HepG2 (cell line): ENCODE measurements around the gene GSTM4. TPM values are rescaled to one million over a fixed set of nuclear protein-coding genes. Genes with fewer than 3 reads are reported as not detected.

Experiments
- ARHGAP35 ChIP-seq: sonication (generic); formaldehyde crosslinking; IDR thresholded peaks from 2 replicates; pipeline ENCODE4 v1.9.0; 2022; ENCODE audit warnings: mild to moderate bottlenecking, inconsistent platforms, moderate library complexity, missing genetic modification reagents, borderline replicate concordance
- CBX5 ChIP-seq: sonication (generic); formaldehyde crosslinking; IDR thresholded peaks from 2 replicates; pipeline ENCODE4 v1.4.0; 2020; ENCODE audit warnings: missing genetic modification reagents, borderline replicate concordance
- CHD2 ChIP-seq: IDR thresholded peaks from 2 replicates; pipeline ENCODE4 v1.6.1; 2011; ENCODE audit warnings: low read depth, low read length, improper control_type of control experiment
- FLYWCH1 ChIP-seq: sonication (generic); formaldehyde crosslinking; IDR thresholded peaks from 2 replicates; pipeline ENCODE4 v1.8.1; 2023; ENCODE audit warnings: mild to moderate bottlenecking, missing genetic modification reagents
- HDAC6 ChIP-seq: fragments of 200-600 bp; sonication (generic); IDR thresholded peaks from 2 replicates; pipeline ENCODE4 v1.7.0; 2017; ENCODE audit warnings: mild to moderate bottlenecking, antibody characterized with exemption, low read length, low read depth
- MTA3 ChIP-seq: sonication (generic); formaldehyde crosslinking; IDR thresholded peaks from 2 replicates; pipeline ENCODE4 v1.4.0; 2020; ENCODE audit warnings: missing genetic modification reagents
- NFKBIZ ChIP-seq: IDR thresholded peaks from 2 replicates; pipeline ENCODE4 v1.6.1; 2018; ENCODE audit warnings: missing genetic modification reagents, missing compliant biosample characterization
- NR2F6 ChIP-seq, 2 experiments: IDR thresholded peaks; 2 replicates each; pipeline ENCODE4 v1.6.1; 2016; ENCODE audit warnings: antibody characterized with exemption in 1 of 2, mild to moderate bottlenecking in 1 of 2
- PHF21A ChIP-seq: sonication (generic); formaldehyde crosslinking; IDR thresholded peaks from 2 replicates; pipeline ENCODE4 v1.5.0; 2020; ENCODE audit warnings: mild to moderate bottlenecking, missing genetic modification reagents
- SMAD1 ChIP-seq: sonication (generic); formaldehyde crosslinking; IDR thresholded peaks from 2 replicates; pipeline ENCODE4 v1.4.0; 2020; ENCODE audit warnings: missing genetic modification reagents, low read depth, mild to moderate bottlenecking, borderline replicate concordance
- ZNF543 ChIP-seq: sonication (generic); formaldehyde crosslinking; IDR thresholded peaks from 2 replicates; pipeline ENCODE4 v1.4.0; 2020; ENCODE audit warnings: mild to moderate bottlenecking, missing genetic modification reagents
- ZNF549 ChIP-seq: sonication (generic); formaldehyde crosslinking; IDR thresholded peaks from 2 replicates; pipeline ENCODE4 v1.5.0; 2020; ENCODE audit warnings: missing genetic modification reagents
- ZNF552 ChIP-seq: sonication (generic); formaldehyde crosslinking; IDR thresholded peaks from 2 replicates; pipeline ENCODE4 v1.9.0; 2022; ENCODE audit warnings: missing genetic modification reagents, mild to moderate bottlenecking, borderline replicate concordance
- ZNF747 ChIP-seq: sonication (generic); formaldehyde crosslinking; IDR thresholded peaks from 2 replicates; pipeline ENCODE4 v1.8.1; 2023; ENCODE audit warnings: missing genetic modification reagents, mild to moderate bottlenecking, borderline replicate concordance
- ZNF850 ChIP-seq: sonication (generic); formaldehyde crosslinking; conservative IDR thresholded peaks from 2 replicates; pipeline ENCODE4 v1.9.0; 2021; ENCODE audit warnings: mild to moderate bottlenecking, missing genetic modification reagents
- polyA plus RNA-seq, 8 experiments: library from polyadenylated mRNA; depleted of rRNA in 3 of 8; stranded (reverse) in 7 of 8; unstranded in 1 of 8; fragments of >200 nt; fragmentation: Illumina TruSeq in 4 of 8; extraction: Trizol in 4 of 8; gene quantifications; 2 replicates each; pipeline versions ENCODE4 v1.2.1 to v1.2.3, GENCODE V29; 2011 to 2016; ENCODE audit warnings: low read depth in 4 of 8, missing spikeins in 1 of 8, mixed read lengths in 1 of 8; ENCODE audit not compliant: insufficient read depth in 1 of 8
- total RNA-seq, 5 experiments: library from RNA; depleted of rRNA; stranded (reverse); fragments of >200 nt; fragmentation: Illumina TruSeq; extraction: Trizol; gene quantifications; 2 replicates each; pipeline ENCODE4 v1.2.3, GENCODE V29; 2016; ENCODE audit warnings: low read depth in 1 of 5
- TF ChIP-seq, protein P1 (sequence below): IDR thresholded peaks from 2 replicates; pipeline ENCODE4 v1.6.1; 2016; ENCODE audit warnings: low read depth, missing genetic modification reagents, missing compliant biosample characterization
- TF ChIP-seq, protein P2 (sequence below), 2 experiments: IDR thresholded peaks; 2 replicates each; pipeline ENCODE4 v1.6.1; 2011 to 2012; ENCODE audit warnings: low read length in 2 of 2, borderline replicate concordance in 1 of 2, low read depth in 1 of 2, mild to moderate bottlenecking in 1 of 2, moderate library complexity in 1 of 2

The GSTM4 gene
- total and polyA plus RNA-seq, 2 of the 13 experiments (the other 11 are each of a cell fraction or from before 2014, with no cell fraction given): 25.3 to 40.8 TPM

DNA sequence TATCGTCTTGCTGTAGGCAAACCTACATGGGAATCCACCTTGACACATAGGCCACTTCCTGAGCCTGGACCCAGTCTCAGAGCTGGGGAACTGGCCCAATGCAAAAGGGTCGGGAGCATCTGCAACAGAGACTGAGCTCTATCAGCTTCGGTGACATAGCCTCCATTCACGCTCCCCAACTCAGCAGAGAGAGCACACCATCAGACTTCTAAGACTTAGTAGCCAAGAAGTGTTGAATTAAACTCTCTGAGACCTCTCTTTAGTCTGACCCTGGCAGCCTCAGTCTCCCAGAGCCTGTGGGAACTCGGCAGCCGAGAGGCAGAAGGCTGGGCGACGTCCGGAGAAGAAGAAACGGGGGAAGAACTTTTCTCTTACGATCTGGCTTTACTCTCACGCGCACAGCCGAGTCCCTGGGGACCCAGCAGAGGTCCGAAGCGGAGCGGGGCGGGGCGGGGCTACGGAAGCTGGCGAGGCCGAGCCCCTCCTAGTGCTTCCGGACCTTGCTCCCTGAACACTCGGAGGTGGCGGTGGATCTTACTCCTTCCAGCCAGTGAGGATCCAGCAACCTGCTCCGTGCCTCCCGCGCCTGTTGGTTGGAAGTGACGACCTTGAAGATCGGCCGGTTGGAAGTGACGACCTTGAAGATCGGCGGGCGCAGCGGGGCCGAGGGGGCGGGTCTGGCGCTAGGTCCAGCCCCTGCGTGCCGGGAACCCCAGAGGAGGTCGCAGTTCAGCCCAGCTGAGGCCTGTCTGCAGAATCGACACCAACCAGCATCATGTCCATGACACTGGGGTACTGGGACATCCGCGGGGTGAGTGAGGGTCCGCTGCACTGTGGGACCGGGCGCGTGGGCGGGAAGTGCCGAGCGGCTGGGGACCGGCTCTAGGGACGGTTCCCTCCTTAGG lies at the start of gene GSTM4 (continued):
- TF ChIP-seq ZNF549 (CRISPR knock-in tag): no peak
- TF ChIP-seq NFKBIZ (CRISPR knock-in tag): no peak
- no peak for TF ChIP-seq ARHGAP35 (CRISPR knock-in tag)
- TF ChIP-seq FLYWCH1 (CRISPR knock-in tag): no peak
- TF ChIP-seq NR2F6 (IDR thresholded peaks at IDR 0.05): no peak
- TF ChIP-seq NR2F6 (CRISPR knock-in tag; IDR thresholded peaks at IDR 0.05): no peak; the same call in 1 of the 2 replicates
- TF ChIP-seq, protein P1, sequence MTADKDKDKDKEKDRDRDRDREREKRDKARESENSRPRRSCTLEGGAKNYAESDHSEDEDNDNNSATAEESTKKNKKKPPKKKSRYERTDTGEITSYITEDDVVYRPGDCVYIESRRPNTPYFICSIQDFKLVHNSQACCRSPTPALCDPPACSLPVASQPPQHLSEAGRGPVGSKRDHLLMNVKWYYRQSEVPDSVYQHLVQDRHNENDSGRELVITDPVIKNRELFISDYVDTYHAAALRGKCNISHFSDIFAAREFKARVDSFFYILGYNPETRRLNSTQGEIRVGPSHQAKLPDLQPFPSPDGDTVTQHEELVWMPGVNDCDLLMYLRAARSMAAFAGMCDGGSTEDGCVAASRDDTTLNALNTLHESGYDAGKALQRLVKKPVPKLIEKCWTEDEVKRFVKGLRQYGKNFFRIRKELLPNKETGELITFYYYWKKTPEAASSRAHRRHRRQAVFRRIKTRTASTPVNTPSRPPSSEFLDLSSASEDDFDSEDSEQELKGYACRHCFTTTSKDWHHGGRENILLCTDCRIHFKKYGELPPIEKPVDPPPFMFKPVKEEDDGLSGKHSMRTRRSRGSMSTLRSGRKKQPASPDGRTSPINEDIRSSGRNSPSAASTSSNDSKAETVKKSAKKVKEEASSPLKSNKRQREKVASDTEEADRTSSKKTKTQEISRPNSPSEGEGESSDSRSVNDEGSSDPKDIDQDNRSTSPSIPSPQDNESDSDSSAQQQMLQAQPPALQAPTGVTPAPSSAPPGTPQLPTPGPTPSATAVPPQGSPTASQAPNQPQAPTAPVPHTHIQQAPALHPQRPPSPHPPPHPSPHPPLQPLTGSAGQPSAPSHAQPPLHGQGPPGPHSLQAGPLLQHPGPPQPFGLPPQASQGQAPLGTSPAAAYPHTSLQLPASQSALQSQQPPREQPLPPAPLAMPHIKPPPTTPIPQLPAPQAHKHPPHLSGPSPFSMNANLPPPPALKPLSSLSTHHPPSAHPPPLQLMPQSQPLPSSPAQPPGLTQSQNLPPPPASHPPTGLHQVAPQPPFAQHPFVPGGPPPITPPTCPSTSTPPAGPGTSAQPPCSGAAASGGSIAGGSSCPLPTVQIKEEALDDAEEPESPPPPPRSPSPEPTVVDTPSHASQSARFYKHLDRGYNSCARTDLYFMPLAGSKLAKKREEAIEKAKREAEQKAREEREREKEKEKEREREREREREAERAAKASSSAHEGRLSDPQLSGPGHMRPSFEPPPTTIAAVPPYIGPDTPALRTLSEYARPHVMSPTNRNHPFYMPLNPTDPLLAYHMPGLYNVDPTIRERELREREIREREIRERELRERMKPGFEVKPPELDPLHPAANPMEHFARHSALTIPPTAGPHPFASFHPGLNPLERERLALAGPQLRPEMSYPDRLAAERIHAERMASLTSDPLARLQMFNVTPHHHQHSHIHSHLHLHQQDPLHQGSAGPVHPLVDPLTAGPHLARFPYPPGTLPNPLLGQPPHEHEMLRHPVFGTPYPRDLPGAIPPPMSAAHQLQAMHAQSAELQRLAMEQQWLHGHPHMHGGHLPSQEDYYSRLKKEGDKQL (CRISPR knock-in tag): no peak
- TF ChIP-seq HDAC6: no peak
- TF ChIP-seq ZNF747 (CRISPR knock-in tag): no peak
- 0 out of 2 replicates have a peak, but pooled peaks have one; percentile 73 for TF ChIP-seq ZNF552 (CRISPR knock-in tag)
- no peak for TF ChIP-seq MTA3 (CRISPR knock-in tag)
- peak; percentile 68; the same call in 1 of the 2 replicates for TF ChIP-seq CBX5 (CRISPR knock-in tag)
- no peak; the same call in 1 of the 2 replicates for TF ChIP-seq PHF21A (CRISPR knock-in tag)
- no peak for TF ChIP-seq ZNF850 (CRISPR knock-in tag)
- TF ChIP-seq SMAD1 (CRISPR knock-in tag): peak; percentile 73; the same call in 1 of the 2 replicates
- peak; percentile 92; the same call in 1 of the 2 replicates for TF ChIP-seq ZNF543 (CRISPR knock-in tag)
- TF ChIP-seq, protein P2, sequence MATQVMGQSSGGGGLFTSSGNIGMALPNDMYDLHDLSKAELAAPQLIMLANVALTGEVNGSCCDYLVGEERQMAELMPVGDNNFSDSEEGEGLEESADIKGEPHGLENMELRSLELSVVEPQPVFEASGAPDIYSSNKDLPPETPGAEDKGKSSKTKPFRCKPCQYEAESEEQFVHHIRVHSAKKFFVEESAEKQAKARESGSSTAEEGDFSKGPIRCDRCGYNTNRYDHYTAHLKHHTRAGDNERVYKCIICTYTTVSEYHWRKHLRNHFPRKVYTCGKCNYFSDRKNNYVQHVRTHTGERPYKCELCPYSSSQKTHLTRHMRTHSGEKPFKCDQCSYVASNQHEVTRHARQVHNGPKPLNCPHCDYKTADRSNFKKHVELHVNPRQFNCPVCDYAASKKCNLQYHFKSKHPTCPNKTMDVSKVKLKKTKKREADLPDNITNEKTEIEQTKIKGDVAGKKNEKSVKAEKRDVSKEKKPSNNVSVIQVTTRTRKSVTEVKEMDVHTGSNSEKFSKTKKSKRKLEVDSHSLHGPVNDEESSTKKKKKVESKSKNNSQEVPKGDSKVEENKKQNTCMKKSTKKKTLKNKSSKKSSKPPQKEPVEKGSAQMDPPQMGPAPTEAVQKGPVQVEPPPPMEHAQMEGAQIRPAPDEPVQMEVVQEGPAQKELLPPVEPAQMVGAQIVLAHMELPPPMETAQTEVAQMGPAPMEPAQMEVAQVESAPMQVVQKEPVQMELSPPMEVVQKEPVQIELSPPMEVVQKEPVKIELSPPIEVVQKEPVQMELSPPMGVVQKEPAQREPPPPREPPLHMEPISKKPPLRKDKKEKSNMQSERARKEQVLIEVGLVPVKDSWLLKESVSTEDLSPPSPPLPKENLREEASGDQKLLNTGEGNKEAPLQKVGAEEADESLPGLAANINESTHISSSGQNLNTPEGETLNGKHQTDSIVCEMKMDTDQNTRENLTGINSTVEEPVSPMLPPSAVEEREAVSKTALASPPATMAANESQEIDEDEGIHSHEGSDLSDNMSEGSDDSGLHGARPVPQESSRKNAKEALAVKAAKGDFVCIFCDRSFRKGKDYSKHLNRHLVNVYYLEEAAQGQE (IDR thresholded peaks at IDR 0.05; ENCODE audit: borderline replicate concordance in 1 of 2, low read depth in 1 of 2, low read length in 2 of 2): peak in 1 of 2 experiments; percentile 37; a peak in 1 of 4 replicates
- no peak for TF ChIP-seq CHD2
- TF ChIP-seq, all 625 proteins: peak for 258
